Activated T-cell treated with anti-CD3 and anti-CD28 coated beads, Interleukin-2, amount 50 U/mL, for 4 hours (primary cell): ENCODE measurements around the gene SGCG. TPM values are rescaled to one million over a fixed set of nuclear protein-coding genes. Genes with fewer than 3 reads are reported as not detected.

Experiments used
- ATAC-seq, 2 donors: fragments of 200-7000 bp; cut with Tn5 transposase; one replicate each; pipeline ENCODE4 v1.10.0; 2021
- DNase-seq: peaks from one replicate; pipeline ENCODE4 v3.0.0-alpha.2; 2020
- H3K27me3 Mint-ChIP-seq: one replicate; pipeline ENCODE4 v1.8.0; 2021; ENCODE audit warnings: low read depth, mixed read lengths
- H3K36me3 Mint-ChIP-seq: one replicate; pipeline ENCODE4 v1.8.0; 2022; ENCODE audit warnings: mixed read lengths; ENCODE audit not compliant: insufficient read depth
- H3K4me1 Mint-ChIP-seq: one replicate; pipeline ENCODE4 v1.8.0; 2021; ENCODE audit warnings: low read depth, mixed read lengths
- H3K4me3 Mint-ChIP-seq: one replicate; pipeline ENCODE4 v1.8.0; 2021; ENCODE audit warnings: mild to moderate bottlenecking, moderate library complexity, mixed read lengths
- H3K9me3 Mint-ChIP-seq: one replicate; pipeline ENCODE4 v1.8.0; 2021; ENCODE audit warnings: mixed read lengths
- total RNA-seq, 3 donors: library from RNA; stranded (reverse); gene quantifications; one replicate each; pipeline ENCODE4 v1.2.1, GENCODE V29; 2021

The SGCG gene
- total RNA-seq, 3 donors from 2014 or later: not detected

DNA sequence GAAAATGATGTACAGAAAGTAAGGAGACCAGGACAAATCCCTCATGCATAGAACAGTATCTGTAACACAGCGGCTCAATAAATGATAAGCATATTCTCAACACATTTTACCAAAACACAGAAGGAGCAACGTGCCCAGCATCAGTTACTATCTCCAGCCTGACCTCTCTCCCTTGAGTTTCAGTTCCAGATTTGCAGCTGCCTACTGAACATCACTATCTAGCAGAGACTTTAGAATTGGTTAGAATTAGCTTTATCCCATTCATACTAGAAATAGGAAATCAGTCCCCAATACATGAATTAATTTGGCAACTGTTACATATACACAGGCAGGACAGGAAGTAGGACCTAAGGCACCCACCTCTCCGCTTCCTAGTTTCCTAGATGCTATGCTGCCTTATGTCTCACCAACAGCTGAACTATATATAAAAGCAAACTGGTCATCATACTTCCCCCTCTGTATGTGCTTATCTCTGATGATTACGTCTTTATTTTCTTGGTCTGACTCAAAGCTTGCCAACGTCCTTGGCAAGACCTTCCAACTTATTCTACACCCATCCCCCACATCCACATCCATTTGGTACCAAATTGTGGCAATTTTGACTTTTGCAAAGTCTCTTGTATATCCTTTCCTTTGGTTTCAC, 191.6 kb downstream of the SGCG start:
- ATAC-seq (no peak), DNase-seq (no peak)
- Mint-ChIP-seq H3K36me3 (peaks cover 40% of the 10 kb centered on the region), H3K4me3 (peak overlapping the region; percentile 41), H3K27me3 (no peaks in the 10 kb centered on the region), H3K9me3 (no peaks in the 10 kb centered on the region), H3K4me1 (peaks cover 43% of the 10 kb centered on the region)
